NCI-H510A treated with DMSO at 0.1 percent for 48 hours (cell line): Measurements from ENCODE around the gene LILRB2.
A peak's percentile ranks its signal among the peaks of the same experiment; 100 is the strongest.
"Not testable (repeated sequence)": the region's sequence is repeated elsewhere in the genome, so short reads cannot be mapped to it uniquely, and the experiment has no call there.

ENCODE experiments used
- DNase-seq: peaks from one replicate; lab custom pipeline; 2025; lab: John Stamatoyannopoulos, UW

The LILRB2 gene

DNA sequence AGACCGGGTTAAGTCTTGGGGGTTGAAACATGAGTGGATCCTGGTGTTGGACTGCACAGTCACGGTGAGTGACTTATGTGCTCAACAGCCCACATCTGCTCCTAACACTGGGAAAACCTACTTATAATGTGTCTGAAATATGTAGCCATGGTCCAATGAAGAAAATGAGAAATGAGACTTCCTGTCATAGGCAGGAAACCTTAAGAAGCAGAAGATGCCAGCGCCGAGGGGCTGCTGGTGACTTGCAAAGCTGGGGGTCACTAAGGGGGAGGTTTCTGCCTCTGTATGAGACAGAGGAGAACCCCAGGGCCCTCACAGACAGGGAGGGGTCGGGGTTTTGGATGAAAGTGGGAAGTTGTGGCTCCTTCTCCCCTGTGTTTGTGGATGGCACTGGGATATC, 8.7 kb downstream of the LILRB2 start:
- DNase-seq = not testable (repeated sequence)

DNA sequence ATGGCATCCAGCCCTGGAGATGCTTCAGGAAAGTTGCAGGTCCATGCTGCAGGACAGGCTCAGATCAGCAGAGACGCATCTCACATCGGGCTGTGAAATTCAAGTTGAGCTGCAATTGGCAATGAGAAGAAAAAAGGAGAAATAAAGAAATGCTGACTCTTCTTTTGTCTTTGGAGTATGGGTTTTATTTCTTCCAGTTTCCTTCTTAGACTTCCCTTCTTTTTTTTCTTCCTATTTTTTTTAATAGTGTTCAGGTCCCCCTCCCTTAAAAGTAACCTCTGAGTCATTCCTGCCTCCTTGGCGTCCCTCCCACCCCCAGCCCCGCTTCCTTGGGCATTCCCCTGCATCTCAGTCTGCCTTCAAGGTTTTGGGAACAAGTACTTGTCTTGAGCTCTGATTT, 9.3 kb downstream of the LILRB2 start:
- not testable (repeated sequence) for DNase-seq

DNA sequence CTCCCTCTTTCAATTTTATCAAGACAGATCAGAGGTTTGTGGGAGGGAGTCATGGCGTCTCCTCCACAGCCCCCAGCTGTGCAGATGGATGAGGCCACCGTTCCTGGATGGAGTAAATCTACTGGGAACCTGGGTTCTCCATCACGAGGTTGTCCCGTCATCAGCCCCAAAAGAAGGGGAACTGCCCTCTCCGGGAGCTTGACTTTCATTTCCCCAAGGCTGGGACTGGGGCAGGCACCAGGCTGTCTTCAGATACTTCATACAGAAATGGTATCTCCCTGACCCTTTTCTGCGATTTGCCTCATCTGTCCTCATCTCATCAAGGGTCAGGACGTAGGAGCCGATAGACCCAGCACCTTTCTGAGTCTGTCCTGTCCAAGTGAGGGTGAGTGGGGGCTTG, 9.8 kb downstream of the LILRB2 start:
- DNase-seq = no peak

DNA sequence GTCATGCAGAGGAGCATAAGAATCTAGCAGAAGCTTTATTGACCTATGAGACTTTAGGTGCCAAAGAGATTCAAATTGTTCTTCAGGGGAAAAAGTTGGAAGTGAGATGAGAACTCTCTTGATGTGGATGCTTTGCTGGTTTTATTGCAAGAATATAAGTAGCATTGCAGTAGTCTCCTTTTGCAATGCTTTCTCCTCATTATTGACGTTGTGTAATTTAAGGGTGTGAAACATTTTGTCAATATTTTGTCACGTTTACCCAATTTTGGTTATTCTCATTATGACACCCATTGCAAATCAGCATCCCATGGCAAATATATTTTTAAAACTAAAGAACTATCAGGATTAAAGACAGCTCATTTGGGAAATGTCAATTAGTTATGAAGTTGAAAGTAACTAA, 12.0 kb downstream of the LILRB2 start:
- DNase-seq = no peak

DNA sequence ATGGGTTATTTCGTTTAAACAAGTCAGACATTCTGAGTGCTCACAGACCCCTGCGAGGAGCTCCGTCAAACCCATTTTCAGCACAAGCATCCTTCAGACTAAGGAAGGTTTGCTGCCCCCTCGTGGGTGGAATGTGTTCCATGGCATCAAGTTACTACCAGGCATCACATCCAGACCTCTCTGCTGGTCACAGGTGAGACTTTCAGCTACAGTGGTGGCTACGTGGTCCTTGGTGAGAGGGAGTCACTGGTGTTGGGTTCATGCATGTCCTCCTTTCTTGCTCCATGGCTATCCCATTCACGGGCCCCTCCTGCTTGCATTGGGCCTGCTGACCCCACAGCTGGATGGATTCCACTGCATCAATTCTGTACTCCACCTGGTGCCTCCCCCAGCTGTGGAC, 14.8 kb downstream of the LILRB2 start:
- peak; percentile 31 for DNase-seq

DNA sequence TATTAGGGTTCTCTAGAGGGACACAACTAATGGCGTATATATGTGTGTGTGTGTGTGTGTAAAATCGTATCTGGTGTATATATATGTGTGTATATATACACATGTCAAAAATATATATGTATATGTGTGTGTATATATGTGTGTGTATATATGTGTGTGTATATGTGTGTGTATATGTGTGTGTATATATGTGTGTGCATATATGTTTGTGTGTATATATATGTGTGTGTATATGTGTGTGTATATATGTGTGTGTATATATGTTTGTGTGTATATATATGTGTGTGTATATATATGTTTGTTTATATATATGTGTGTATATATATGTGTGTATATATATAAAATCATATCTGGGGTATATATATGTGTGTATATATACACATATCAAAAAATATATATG, 18.4 kb downstream of the LILRB2 start:
- DNase-seq = no peak

DNA sequence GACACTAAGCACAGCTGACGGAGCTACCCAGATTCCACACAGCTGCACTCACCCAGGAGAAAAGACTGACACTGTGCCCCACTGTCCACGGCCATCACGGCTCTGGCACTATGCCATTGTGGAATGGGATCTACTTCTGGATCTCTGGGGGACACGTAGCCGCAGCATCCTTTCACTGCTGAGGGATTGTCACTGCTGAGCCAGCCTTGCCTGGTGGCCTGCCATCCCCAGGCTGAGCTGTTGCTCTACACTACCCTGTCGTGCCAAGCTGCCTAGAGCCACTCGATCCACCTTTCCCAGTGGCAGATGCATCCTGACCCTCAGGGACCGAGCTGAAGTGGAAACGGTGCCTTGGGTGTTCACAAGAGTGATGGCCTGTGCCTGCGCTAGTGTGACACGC, 18.8 kb downstream of the LILRB2 start:
- DNase-seq = no peak

DNA sequence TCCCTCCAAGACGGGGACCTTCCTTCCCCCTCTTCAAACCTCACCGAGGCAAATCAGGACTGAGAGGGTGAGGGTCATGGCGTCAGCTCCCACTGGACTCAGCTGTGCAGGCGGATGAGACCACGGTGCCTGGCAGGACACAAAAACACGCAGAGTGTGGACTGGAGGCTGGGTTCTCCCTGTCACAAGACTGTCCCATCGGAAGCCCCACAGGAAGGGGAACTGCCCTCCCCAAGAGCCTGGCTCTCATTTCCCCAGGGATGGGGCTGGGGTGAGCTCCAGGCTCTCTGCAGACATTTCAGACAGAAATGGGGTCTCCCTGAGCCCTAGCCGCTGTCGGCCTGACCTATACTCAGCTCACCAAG, 23.8 kb downstream of the LILRB2 start, which contains the start of gene LILRB5:
Gene LILRB5 (minus strand): TSS at position 158 of the 365 bp plus-strand sequence. CDS start 80 bp downstream, at position 78.
- DNase-seq = no peak

DNA sequence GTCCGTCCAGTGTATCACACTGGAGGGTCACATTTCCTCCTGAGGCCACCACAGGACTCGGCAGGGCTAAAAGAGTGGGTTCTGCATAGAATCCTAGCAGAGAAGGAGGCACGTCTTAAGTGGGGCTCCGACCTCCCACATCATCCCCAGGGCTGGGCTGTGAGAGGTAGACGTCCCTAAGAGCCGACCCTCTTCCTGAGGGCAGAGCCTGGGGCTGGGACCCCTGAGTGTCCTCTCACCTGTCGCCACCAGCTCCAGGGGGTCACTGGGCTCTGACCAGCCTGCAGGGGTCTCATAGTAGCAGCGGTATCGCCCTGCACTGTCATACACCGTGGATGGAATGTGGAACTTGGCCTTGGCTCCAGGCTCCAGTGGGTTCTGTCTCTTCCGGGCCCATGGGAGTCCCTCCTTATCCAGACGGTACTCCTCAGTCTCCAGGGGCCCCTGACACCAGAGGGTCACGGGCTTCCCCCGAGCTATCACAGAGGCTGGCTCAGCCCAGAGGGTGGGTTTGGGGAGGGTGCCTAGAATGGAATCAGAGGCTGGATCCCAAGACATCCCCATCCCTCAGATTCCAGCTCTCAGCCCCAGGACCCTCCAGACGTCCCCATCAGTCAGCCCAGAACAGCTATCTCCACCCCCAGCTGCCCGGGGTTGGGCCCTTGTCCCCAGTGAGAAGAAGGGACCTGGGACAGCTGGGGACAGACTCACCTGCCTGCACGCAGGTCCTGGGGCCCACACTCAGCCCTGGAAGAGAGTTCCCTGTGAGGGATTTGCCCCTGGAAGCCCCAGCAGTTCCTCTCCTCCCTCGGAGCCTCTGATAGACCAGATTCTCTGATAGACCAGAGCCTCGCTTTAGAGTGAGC, 24.4 kb downstream of the LILRB2 start:
- DNase-seq = no peak

DNA sequence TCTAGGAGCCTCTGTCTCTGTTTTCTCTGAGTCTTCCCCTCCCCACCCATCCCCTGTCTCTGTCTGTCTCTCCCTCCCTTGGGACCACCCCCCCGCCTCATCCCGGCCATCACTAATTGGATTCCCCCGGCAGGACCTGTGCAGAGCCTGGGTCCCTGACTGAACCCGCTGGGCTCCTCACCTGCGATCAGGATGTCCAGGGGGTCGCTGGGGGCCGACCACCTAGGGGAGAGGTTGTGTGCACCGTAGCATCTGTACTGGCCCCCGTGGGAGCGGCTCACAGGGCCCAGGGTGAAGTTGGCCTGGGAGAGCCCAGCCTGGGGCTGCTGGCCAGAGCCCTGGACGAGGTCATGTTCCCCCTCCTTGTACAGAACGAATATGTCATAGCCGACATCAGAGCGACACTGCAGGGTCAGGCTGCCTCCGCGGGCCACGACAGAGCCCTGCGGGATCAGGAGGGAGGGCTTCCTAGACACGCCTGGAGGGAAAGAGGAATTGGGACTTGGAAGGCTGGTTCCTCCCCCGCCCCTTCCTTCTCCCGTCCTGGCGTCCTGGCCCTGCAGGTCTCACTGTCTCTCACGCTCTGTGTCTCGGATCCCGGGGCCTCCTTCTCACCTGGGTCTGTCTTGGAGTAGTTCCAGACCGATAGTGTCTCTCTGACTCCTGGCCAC, 25.7 kb downstream of the LILRB2 start:
- no peak for DNase-seq

DNA sequence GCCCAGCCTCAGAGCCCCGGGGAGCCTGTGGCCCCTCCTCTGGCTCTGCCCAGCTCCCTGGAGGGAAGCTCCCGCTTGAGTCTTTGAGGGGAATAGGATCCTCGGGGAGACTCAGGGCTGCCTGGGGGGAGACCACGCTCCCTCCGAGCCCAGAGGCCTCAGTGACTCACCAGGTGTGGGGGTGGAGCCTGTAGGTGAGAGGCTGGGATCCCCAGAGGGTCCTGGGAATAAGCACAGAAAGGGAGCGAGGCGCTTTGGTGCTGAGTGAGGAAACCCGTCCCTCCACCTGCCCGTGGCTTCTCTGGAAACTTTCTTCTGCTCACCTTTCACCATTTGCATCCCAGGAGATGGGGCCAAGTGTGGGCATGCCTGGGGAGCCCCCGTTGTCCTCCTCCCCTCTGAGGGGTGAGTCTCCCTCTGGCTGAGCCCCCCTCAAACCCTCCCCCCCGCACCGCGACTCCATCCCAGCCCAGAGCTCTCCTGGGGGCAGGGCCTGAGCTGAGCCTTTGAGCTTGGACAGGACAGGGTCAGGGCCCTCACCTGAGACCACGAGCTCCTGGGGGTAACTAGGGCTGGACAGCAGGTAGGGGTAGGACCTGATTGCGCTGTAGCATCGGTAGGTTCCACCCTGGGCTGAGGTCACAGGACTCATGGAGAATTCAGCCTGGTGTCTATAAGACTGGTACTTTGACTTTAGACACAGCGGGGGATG, 26.6 kb downstream of the LILRB2 start:
- no peak for DNase-seq

DNA sequence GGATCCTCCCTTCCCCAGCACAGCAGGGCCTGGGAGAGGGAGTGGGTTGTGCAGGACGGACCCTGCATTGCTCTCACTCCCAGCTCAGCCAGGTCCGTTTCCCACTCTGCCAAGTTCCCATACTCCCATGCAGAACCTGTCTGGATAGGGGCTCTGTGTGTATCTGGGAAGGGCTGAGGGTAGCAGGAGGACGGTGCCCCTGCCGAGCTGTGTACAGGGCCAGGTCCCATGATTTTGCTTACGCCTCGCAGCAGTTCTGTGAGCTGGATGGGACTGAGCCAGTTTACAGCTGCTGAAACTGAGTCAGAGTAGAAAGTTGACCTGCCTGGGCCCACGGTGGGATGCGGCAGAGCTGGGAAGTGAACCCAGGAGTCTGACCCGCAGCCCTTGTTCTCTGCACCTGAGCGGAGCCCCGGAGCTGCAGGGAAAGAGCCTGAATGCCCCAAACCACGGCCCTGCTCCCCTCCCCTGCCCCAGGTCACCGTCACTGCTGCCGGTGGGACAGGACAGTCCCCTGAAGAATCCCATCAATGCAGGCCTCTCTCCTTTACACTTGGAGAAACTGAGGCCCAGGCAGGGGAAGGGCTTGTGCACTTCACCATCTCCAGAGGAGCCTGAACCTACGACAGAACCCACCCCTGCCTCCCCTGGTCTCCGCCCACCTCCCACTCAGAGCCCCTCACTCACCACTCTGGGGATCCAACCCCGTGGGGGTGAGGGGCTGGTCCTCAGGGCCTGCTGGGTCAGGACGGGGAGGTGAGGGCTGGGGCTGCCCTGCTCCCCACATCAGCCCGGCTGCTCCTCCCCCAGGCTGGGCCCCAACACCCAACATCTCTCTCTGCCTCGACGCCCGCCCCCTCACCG, 27.3 kb downstream of the LILRB2 start:
- DNase-seq = no peak

DNA sequence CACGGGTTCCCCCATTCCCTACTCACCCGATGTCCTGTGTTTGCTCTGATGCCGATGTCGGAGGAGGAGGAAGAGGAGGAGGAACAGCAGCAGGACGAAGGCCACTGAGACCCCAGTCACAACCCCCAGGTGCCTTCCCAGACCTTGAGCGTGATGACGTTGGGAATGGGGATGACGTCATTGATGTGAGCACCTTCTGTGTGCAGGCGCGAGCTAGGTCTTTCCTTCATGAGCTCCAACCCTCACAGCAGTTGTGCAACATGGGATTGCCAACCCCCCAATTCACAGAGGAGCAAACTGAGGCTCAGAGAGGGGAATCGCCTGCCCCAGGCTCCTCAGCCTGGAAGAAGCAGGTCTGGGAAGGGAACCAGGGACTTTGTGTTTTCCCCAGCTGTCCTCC, 28.1 kb downstream of the LILRB2 start:
- DNase-seq = no peak

DNA sequence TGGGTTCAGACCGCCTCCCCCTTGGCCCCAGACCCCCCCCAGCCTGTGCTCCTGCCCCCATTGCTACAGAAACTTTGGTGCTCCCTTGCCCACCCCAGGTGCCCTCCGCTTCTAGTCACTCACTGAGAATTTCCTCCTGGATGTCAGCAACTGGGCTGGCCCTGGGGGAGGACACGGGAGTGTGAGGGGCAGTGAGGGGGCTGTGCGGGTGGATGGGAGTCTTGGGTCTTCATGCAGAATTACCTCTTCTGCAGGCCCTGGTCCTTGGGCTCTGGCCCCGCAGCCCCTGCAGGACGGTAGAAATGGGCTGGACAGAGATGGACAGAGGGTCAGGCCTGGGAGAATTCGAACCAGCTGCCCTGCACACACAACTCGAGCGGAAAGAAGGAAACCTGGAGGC, 28.7 kb downstream of the LILRB2 start:
- DNase-seq = no peak

DNA sequence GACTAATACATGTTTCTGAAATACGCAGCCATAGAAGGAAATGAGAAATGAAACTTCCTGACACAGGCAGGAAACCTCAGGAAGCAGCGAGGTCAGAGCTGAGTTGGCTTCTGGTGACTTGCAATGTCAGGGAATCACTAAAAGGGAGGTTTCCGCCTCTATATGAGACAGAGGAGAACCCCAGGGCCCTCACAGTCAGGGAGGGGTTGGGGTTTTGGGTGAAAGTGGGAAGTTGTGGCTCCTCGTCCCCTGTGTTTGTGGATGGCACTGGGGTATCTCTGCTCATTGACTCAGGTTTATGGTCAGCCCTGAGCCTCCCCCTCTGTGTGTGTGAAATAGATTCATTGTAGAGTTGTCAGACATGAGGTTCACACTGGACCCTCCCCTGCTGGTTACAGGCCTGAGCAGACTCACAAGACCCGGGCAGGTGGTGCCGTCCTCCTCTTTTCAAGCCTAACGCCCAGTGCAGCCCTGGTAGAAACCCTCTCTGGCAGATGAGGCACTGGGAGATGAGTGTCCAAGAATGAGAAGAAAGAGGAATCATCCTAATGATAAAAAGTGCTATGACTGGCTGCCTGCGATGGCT, 32.8 kb downstream of the LILRB2 start:
- no peak for DNase-seq

DNA sequence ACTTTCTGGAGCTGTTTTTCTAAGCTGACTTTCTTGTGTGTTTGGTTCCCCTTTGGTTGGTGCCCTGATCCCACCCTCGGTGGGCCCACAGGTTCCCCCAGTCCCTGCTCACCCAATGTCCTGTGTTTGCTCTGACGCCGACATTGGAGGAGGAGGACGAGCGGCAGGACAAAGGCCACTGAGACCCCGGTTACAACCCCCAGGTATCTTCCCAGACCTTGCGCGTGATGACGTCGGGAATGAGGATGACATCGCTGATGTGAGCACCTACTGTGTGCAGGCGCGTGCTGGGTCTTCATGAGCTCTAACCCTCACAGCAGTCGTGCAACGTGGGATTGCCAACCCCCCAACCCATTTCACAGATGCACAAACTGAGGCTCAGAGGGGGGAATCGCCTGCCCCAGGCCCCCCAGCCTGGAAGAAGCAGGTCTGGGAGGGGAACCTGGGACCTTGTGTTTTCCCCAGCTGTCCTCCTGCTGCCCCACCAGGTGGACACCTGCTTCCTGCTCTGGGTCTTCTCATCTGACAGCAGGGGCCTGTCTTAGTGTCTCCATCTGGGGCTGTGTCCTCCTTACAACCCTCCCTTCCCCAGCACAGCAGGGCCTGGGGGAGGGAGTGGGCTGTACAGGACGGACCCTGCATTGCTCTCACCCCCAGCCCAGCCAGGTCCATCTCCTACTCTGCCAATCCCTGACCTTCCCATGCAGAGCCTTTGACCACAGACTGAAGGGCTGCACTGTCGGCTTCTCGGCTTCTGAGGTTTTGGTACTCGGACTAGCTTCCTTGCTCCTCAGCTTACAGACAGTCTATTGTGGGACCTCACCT, 33.6 kb downstream of the LILRB2 start:
- no peak for DNase-seq

DNA sequence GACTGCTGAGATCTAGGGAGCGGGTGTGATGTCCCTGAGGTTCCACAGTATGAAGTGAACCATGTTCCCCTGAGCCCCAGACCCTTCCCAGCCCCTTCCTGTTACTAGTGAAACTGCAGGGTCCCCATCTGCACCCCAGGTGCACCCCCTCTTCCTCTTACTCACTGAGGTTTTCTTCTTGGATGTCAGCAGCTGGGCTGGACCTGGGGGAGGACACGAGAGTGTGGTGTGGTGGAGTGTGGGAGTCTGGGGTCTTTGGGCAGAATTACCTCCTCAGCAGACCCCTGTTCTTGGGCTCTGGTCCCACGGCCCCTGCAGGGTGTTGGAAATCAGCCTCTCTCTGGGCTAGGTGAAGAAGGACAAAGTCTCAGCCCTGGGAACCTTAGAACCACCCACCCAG, 35.0 kb downstream of the LILRB2 start:
- DNase-seq = no peak

DNA sequence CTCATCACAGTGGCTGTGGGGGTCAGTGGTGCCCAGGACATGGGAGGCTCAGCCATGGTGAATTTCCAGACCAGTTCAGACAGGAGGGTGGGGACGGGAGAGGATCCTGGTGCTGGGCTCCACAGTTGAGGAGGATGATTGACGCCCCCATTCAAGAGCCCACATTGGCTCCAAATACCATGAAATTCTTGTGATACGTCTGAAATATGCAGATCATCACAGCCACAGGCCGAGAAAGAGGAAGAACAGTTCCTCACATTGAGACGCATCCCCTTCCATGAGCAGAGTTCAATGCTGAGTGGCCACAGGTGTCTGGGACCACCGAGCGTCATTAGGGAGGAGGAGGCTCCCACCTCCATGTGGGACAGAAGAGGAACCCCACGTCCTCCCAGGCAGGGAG, 37.1 kb downstream of the LILRB2 start:
- not testable (repeated sequence) for DNase-seq

DNA sequence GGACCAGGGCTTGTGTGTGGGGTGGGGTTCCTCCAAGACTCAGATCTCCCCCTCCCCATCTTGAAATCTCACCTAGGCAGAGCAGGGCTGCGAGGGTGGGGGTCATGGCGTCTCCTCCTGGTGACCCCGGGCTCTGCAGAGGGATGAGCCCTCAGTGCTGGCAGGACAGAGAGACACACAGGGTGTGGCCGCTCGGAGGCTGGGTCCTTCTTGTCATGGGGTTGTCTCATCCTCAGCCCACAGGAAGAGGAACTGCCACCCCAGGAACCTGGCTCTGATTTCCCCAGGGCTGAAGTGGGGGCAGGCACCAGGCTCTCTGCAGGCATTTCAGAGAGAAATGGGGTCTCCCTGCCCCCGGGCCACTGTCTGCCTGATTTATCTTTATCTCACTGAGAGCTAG, 38.3 kb downstream of the LILRB2 start, which contains the start of gene LILRA6:
Gene LILRA6 (minus strand): TSS at position 145 of the 400 bp plus-strand sequence.
- DNase-seq = not testable (repeated sequence)

DNA sequence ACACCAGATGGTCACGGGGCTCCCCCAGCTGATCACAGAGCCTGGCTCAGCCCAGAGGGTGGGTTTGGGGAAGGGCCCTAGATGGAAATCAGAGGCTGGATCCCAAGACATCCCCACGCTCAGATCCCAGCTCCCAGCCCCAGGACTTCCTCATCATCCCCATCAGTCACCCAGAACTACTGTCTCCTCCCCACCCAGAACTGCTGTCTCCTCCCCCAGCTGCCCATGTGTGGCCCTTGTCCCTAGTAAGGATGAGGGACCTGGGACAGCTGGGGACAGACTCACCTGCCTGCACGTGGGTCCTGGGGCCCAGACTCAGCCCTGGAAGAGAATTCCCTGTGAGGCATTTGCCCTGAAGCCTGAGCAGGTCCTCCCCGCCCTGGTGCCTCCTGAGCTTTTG, 38.7 kb downstream of the LILRB2 start:
- DNase-seq = not testable (repeated sequence)
